ENCODE measurements around the gene SYT17.

The SYT17 gene

DNA sequence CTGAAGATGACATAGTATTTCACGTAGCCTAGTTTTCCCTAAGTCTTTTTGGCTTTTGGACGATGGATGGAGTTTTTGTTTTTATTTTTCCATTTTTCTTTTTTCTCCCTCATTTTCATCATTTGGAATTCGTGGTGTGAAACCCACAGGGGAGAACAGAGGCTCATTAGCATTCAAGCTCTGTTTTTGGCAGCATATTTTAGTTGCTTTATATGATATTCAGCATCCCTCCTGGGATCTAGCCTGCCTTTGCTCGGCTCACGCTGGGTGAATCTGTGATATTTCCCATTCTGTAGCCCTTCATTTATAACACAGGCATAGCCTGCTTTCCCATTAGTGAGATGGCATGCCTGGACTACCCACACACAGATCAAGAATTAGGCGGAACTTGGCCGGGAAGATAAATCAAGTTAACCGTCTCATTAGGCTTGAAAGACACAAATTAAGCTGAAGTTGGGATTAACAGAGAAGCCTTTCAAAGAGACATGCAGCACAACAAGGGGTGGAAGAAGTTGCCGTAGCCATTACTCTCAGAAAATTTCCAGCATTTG is 97.4 kb downstream of the SYT17 start:
- peaks cover 7% of the 10 kb centered on the region for H3K9me3 Mint-ChIP-seq
- no peaks in the 10 kb centered on the region for H3K4me1 Mint-ChIP-seq (ENCODE audit: low read depth)
- H3K27ac Mint-ChIP-seq: no peak overlapping the region
- H3K27me3 Mint-ChIP-seq: no peaks in the 10 kb centered on the region
- H3K36me3 Mint-ChIP-seq (ENCODE audit: low read depth): no peaks in the 10 kb centered on the region
- H3K4me3 Mint-ChIP-seq: no peak overlapping the region
- no peak for DNase-seq

- no peaks in the 10 kb centered on the region for H3K4me1 Mint-ChIP-seq (ENCODE audit: low read depth)
- no peak overlapping the region for H3K4me3 Mint-ChIP-seq
- DNase-seq: no peak
- H3K27ac Mint-ChIP-seq: no peak overlapping the region
- no peaks in the 10 kb centered on the region for H3K27me3 Mint-ChIP-seq
- H3K9me3 Mint-ChIP-seq: peaks cover 7% of the 10 kb centered on the region
- no peaks in the 10 kb centered on the region for H3K36me3 Mint-ChIP-seq (ENCODE audit: low read depth)
Observed at GRCh38 chr16:19266774-19267173, 98.7 kb downstream of the SYT17 start.

DNA sequence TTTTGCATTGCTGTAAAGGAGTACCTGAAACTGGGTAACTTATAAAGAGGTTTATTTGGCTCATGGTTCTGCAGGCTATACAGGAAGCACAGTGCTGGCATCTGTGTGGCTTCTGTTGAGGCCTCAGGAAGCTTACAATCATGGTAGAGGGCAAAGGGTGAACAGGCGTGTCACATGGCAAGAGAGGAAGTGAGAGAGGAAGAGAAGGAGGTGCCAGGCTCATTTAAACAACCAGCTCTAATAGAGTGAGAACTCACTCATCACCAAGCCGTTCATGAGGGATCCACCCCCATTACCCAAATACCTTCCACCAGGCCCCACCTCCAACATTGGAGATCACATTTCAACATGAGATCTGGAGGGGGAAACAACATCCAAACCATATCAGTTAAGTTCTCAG is 101.1 kb downstream of the SYT17 start:
- no peak overlapping the region for H3K4me3 Mint-ChIP-seq
- no peak overlapping the region for H3K27ac Mint-ChIP-seq
- peaks cover 8% of the 10 kb centered on the region for H3K27me3 Mint-ChIP-seq
- no peaks in the 10 kb centered on the region for H3K36me3 Mint-ChIP-seq (ENCODE audit: low read depth)
- peaks cover 7% of the 10 kb centered on the region for H3K9me3 Mint-ChIP-seq
- no peak for DNase-seq
- no peaks in the 10 kb centered on the region for H3K4me1 Mint-ChIP-seq (ENCODE audit: low read depth)

DNA sequence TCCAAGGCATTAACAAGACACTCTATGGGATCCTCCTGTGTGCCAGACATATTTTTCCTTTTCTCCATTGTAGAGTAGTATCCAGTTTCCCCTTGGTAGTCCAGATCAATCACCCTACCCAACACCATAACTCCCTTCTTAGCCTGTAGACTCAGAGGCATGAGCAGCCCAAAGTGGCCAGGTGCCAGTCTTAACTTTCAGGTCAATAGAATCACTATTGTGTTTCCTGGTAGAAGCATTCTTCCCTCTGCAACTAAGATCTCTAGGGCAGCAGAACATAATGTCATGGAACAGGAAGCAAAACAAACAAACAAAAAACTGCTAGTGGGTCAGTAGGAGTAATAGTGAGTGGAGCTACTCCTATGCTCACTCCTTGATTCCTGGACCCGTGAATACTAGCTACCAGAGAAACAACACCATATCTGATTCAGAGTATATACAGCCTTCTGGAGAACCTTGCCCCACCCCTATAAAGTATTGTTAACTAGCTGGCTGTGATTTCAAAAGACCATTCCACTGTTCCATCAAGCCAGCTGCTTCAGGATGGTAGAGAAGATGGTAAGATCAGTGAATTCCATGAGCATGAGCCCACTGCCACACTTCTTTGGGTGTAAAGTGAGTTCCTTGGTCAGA is 106.2 kb downstream of the SYT17 start:
- no peak overlapping the region for H3K27ac Mint-ChIP-seq
- H3K27me3 Mint-ChIP-seq: peaks cover 8% of the 10 kb centered on the region
- H3K36me3 Mint-ChIP-seq (ENCODE audit: low read depth): no peaks in the 10 kb centered on the region
- no peak for DNase-seq
- no peaks in the 10 kb centered on the region for H3K9me3 Mint-ChIP-seq
- H3K4me1 Mint-ChIP-seq (ENCODE audit: low read depth): no peaks in the 10 kb centered on the region
- H3K4me3 Mint-ChIP-seq: no peak overlapping the region

DNA sequence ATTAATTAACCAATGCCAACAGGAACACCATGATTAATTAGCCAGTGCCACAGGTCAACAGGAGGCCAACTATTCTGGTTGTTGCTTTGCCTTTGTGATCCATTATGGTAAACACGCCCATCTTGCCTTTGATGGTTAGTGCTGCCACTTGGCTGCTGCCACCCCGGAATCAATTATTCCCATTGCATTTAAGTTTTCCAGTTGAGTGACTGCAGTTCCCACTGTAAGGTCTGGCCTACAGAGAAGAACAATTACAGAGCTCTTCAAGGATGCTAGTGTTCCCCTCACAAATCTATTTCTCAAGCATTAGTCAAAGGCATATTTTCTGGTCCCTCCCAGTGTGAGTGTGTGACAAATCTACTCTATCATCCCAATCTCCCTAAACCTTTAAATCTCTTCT is 110.4 kb downstream of the SYT17 start:
- Mint-ChIP-seq H3K4me3 (no peak overlapping the region), H3K9me3 (no peaks in the 10 kb centered on the region), H3K27ac (no peak overlapping the region), H3K27me3 (no peaks in the 10 kb centered on the region), H3K36me3 (ENCODE audit: low read depth) (no peaks in the 10 kb centered on the region), H3K4me1 (ENCODE audit: low read depth) (no peaks in the 10 kb centered on the region)
- DNase-seq: no peak

GRCh38 chr16:19281246-19281645 is 113.2 kb downstream of the SYT17 start:
- Mint-ChIP-seq H3K27me3 (peaks cover 4% of the 10 kb centered on the region), H3K9me3 (no peaks in the 10 kb centered on the region), H3K4me1 (ENCODE audit: low read depth) (peaks cover 3% of the 10 kb centered on the region), H3K4me3 (no peak overlapping the region), H3K36me3 (ENCODE audit: low read depth) (no peaks in the 10 kb centered on the region), H3K27ac (no peak overlapping the region)
- no peak for DNase-seq

DNA sequence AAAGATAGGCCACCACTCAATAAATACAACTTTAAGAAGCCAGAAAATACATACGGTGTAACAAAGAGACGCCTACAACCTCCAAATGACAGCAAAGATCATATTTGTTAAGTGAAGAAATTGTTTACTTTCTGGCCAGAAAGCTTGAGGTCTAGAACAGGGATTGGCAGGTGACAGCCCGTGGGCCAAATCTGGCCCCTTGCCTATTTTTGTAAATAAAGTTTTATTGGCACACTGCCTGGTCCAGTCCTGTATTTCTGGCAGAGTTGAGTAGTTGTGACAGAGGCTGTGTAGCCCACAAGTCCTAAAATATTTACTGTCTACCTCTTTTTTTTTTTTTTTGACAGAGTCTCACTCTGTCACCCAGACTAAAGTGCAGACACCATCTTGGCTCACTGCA is 114.1 kb downstream of the SYT17 start:
- Mint-ChIP-seq H3K27me3 (peaks cover 4% of the 10 kb centered on the region), H3K4me3 (no peak overlapping the region), H3K36me3 (ENCODE audit: low read depth) (no peaks in the 10 kb centered on the region), H3K27ac (no peak overlapping the region), H3K9me3 (no peaks in the 10 kb centered on the region), H3K4me1 (ENCODE audit: low read depth) (peaks cover 3% of the 10 kb centered on the region)
- DNase-seq: no peak

DNA sequence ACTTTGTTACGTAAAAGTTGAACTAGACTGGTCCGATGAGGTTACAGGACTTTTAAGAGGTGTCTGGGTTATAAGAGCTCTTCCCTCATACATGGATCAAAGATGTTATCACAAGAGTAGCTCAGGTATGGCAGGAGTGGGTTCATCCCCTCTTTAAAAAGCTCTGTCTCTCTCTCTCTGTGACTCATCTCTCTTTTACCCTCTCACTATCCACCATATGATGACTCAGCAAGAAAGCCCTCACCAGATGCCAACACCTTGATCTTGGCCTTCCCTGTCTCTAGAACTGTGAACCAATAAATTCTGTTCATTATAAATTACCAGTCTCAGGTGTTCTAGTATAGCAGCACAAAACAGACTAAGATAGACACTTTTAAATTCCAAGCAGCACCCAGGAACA is 115.6 kb downstream of the SYT17 start:
- Mint-ChIP-seq H3K4me3 (no peak overlapping the region), H3K36me3 (ENCODE audit: low read depth) (no peaks in the 10 kb centered on the region), H3K27me3 (peaks cover 8% of the 10 kb centered on the region), H3K9me3 (no peaks in the 10 kb centered on the region), H3K27ac (no peak overlapping the region), H3K4me1 (ENCODE audit: low read depth) (peaks cover 3% of the 10 kb centered on the region)
- no peak for DNase-seq

- no peak for DNase-seq
Observed at GRCh38 chr16:19284207-19284606, 116.2 kb downstream of the SYT17 start.

GRCh38 chr16:19285431-19285830 is 117.4 kb downstream of the SYT17 start, which contains the start of gene CLEC19A:
Gene CLEC19A, plus strand, starts transcription at chr16:19285731. Its CDS starts 121 bp downstream, at chr16:19285852.
- no peak within 1 kb of the TSS for H3K27ac Mint-ChIP-seq
- no peak within 1 kb of the TSS for H3K4me3 Mint-ChIP-seq
- no peaks in the 10 kb centered on the region for H3K36me3 Mint-ChIP-seq (ENCODE audit: low read depth)
- peaks cover 20% of the 10 kb centered on the region for H3K27me3 Mint-ChIP-seq
- no peak for DNase-seq
- H3K4me1 Mint-ChIP-seq (ENCODE audit: low read depth): peaks cover 6% of the 10 kb centered on the region
- H3K9me3 Mint-ChIP-seq: no peaks in the 10 kb centered on the region

More at GRCh38 chr16:19284207-19284606, 116.2 kb downstream of the SYT17 start:
- Mint-ChIP-seq H3K4me3 (no peak overlapping the region), H3K27me3 (peaks cover 13% of the 10 kb centered on the region), H3K9me3 (no peaks in the 10 kb centered on the region), H3K4me1 (ENCODE audit: low read depth) (peaks cover 3% of the 10 kb centered on the region), H3K36me3 (ENCODE audit: low read depth) (no peaks in the 10 kb centered on the region), H3K27ac (no peak overlapping the region)

GRCh38 chr16:19286827-19287226 is 118.8 kb downstream of the SYT17 start:
- no peak overlapping the region for H3K4me3 Mint-ChIP-seq
- H3K36me3 Mint-ChIP-seq (ENCODE audit: low read depth): no peaks in the 10 kb centered on the region
- H3K4me1 Mint-ChIP-seq (ENCODE audit: low read depth): peaks cover 9% of the 10 kb centered on the region
- DNase-seq: no peak
- H3K27ac Mint-ChIP-seq: no peak overlapping the region
- no peaks in the 10 kb centered on the region for H3K9me3 Mint-ChIP-seq
- peaks cover 25% of the 10 kb centered on the region for H3K27me3 Mint-ChIP-seq

DNA sequence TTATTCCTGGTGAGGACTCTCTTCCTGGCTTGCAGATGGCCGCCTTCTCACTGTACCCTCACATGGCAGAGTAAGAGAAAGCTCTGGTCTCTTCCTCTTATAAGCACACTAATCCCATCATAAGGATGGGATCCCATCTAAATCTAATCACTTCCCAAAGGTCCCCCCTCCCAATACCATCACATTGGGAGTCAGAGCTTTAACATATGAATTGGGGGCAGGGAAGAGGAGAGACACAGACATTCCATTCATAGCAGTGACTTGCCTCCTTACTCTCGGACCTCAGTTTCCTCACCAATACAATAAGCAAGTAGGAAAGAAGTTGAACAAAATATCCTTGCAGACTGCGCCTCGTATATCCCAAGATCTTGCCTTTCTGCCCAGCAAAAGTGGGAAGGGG is 119.2 kb downstream of the SYT17 start:
- no peak overlapping the region for H3K4me3 Mint-ChIP-seq
- peaks cover 25% of the 10 kb centered on the region for H3K27me3 Mint-ChIP-seq
- H3K36me3 Mint-ChIP-seq (ENCODE audit: low read depth): no peaks in the 10 kb centered on the region
- peaks cover 9% of the 10 kb centered on the region for H3K4me1 Mint-ChIP-seq (ENCODE audit: low read depth)
- H3K27ac Mint-ChIP-seq: no peak overlapping the region
- H3K9me3 Mint-ChIP-seq: no peaks in the 10 kb centered on the region
- no peak for DNase-seq

- DNase-seq: no peak
- Mint-ChIP-seq H3K4me1 (ENCODE audit: low read depth) (peaks cover 21% of the 10 kb centered on the region), H3K9me3 (peaks cover 2% of the 10 kb centered on the region), H3K27ac (no peak overlapping the region), H3K36me3 (ENCODE audit: low read depth) (no peaks in the 10 kb centered on the region), H3K27me3 (peaks cover 30% of the 10 kb centered on the region), H3K4me3 (no peak overlapping the region)
Observed at GRCh38 chr16:19288872-19289799, 121.1 kb downstream of the SYT17 start.

DNA sequence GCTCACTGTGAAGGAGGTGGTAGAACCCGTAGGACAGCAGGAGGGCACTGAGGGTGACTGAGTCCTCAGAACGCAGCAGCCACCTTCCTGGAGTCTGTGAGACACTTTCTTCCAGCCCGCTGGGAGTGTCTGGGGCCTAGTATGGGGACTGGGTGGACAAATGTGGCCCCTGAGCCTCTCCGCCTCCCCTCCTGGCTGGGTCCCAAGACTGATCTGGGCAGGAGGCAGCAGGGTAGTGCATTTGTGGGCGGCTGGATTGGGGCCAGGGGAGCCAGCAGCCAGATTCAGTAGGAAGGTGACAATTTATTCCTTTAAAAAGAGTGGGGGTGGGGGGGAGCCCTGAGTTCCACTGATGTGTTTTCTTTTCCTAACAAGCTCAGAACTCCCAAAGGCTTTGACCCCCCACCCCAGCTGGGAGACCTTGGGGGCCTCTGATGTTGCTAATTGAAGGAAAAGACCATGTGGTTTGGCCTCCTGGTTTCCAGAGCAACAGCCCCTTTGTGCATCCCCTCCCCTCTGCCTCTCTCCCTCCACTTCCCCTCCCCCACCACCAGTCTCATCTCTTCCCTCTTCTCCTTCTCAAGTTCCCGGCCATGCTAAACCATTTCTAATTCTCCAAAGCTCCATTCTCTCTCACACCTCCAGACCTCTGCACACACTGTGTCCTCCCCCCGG is 121.9 kb downstream of the SYT17 start:
- Mint-ChIP-seq H3K27ac (no peak overlapping the region), H3K36me3 (ENCODE audit: low read depth) (peaks cover 3% of the 10 kb centered on the region), H3K9me3 (peaks cover 5% of the 10 kb centered on the region), H3K4me3 (no peak overlapping the region), H3K27me3 (peaks cover 30% of the 10 kb centered on the region), H3K4me1 (ENCODE audit: low read depth) (peaks cover 29% of the 10 kb centered on the region)
- DNase-seq: no peak
